Measurements from ENCODE around the gene MYMK.

- TF ChIP-seq POLR2A (IDR thresholded peaks at IDR 0.05; ENCODE audit: low read depth, low read length) = no peak
- TF ChIP-seq TAF1 (IDR thresholded peaks at IDR 0.05; ENCODE audit: borderline replicate concordance, low read depth, low read length) = no peak
Observed at GRCh38 chr9:133505186-133505830, 19.5 kb downstream of the MYMK start.

Data from GM12892 (cell line).